Motor neuron (in vitro differentiated cells): ENCODE data around the gene TPBG. TPM values are rescaled to one million over a fixed set of nuclear protein-coding genes. Genes with fewer than 3 reads are reported as not detected.
A peak's percentile ranks its signal among the peaks of the same experiment; 100 is the strongest.

ENCODE experiments used
- ATAC-seq, 8 experiments: fragments of 200-7000 bp; cut with Tn5 transposase; replicated peaks in 6 of 8; 2 replicates each; pipeline ENCODE4 v1.8.0; 2021; ENCODE audit warnings: mild to moderate bottlenecking in 8 of 8, moderate library complexity in 8 of 8
- H3K27ac ChIP-seq, 2 donors: fragments of 250-450 bp; sonication (Bioruptor Pico); 2 replicates each; pipeline ENCODE4 v1.9.0; 2021; ENCODE audit warnings: antibody characterized with exemption in 2 of 2, mild to moderate bottlenecking in 2 of 2, moderate library complexity in 1 of 2
- H3K4me1 ChIP-seq, 2 donors: fragments of 250-450 bp; sonication (Bioruptor Pico); replicated peaks in 1 of 2; 2 replicates each; pipeline ENCODE4 v1.6.1; 2021; ENCODE audit warnings: antibody characterized with exemption in 2 of 2, mild to moderate bottlenecking in 2 of 2, moderate library complexity in 1 of 2
- H3K4me3 ChIP-seq, 5 donors: fragments of 250-450 bp; sonication (Bioruptor Pico); 2 replicates each; pipeline ENCODE4 v1.9.0; 2021; ENCODE audit warnings: antibody characterized with exemption in 5 of 5, mild to moderate bottlenecking in 5 of 5, moderate library complexity in 4 of 5
- WGBS, 10 experiments: fragments of 450-650 bp; shearing (Covaris generic); methylation state at CpG; one replicate each; pipeline ENCODE4 v1.0.0; 2022; 5-methylcytosine and 5-hydroxymethylcytosine counted together
- in situ Hi-C, 9 experiments: fragments of 400-800 bp; cut with MboI; loops; one replicate each; pipeline ENCODE4 v1.15.0; 2021; ENCODE audit warnings: low sequenced_read_pairs in 9 of 9, low pct_unique_long_range_greater_than_20kb in 2 of 9; ENCODE audit not compliant: unreplicated experiment in 9 of 9
- total RNA-seq, 8 experiments: library from RNA; unstranded; fragments of 300-600 nt; gene quantifications; 2 replicates each; pipeline versions ENCODE4 v1.2.3 to v1.2.4, GENCODE V29; 2022

TPBG gene
- total RNA-seq, 8 experiments from 2014 or later = 4.2 to 44.7 (median 11.1) TPM

GRCh38 chr6:82362878-82363427 is 664 bp upstream of the TPBG start:
- in situ Hi-C loops = no loop called here
- ATAC-seq = no peak
- Histone ChIP-seq H3K27ac (no peak overlapping the region), H3K4me1 (peaks cover 0 to 7% of the 10 kb centered on the region in 2 donors), H3K4me3 (peak overlapping the region; percentile 37 to 56 (median 48))
- 0 to 17% (median 3%) methylated on average over 1 to 11 of the region's 13 CpGs; no CpG with 5 or more reads in 2 of the 10 experiments for WGBS, 10 experiments

- ATAC-seq = peak; percentile 57 to 70 (median 63)
- in situ Hi-C loops = no loop called here
- WGBS, 10 experiments = 0 to 1% (median 0%) methylated on average over 1 to 18 of the region's 88 CpGs; no CpG with 5 or more reads in 7 of the 10 experiments
- peaks cover 0 to 7% of the 10 kb centered on the region in 2 donors for H3K4me1 ChIP-seq
- peak overlapping the region; percentile 37 to 56 (median 48) for H3K4me3 ChIP-seq
- no peak overlapping the region for H3K27ac ChIP-seq
Measured at GRCh38 chr6:82364087-82365015, 734 bp downstream of the TPBG start.

DNA sequence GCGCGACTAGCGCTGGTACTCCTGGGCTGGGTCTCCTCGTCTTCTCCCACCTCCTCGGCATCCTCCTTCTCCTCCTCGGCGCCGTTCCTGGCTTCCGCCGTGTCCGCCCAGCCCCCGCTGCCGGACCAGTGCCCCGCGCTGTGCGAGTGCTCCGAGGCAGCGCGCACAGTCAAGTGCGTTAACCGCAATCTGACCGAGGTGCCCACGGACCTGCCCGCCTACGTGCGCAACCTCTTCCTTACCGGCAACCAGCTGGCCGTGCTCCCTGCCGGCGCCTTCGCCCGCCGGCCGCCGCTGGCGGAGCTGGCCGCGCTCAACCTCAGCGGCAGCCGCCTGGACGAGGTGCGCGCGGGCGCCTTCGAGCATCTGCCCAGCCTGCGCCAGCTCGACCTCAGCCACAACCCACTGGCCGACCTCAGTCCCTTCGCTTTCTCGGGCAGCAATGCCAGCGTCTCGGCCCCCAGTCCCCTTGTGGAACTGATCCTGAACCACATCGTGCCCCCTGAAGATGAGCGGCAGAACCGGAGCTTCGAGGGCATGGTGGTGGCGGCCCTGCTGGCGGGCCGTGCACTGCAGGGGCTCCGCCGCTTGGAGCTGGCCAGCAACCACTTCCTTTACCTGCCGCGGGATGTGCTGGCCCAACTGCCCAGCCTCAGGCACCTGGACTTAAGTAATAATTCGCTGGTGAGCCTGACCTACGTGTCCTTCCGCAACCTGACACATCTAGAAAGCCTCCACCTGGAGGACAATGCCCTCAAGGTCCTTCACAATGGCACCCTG is 1.6 kb downstream of the TPBG start:
- Histone ChIP-seq H3K4me3 (peak overlapping the region; percentile 37 to 56 (median 48)), H3K27ac (no peak overlapping the region), H3K4me1 (peaks cover 0 to 7% of the 10 kb centered on the region in 2 donors)
- 0 to 20% (median 14%) methylated on average over 1 to 13 of the region's 67 CpGs; no CpG with 5 or more reads in 5 of the 10 experiments for WGBS, 10 experiments
- ATAC-seq = peak; percentile 16 to 61 (median 48)
- in situ Hi-C loops = no loop called here

GRCh38 chr6:82367704-82368103 is 4.1 kb downstream of the TPBG start:
- Histone ChIP-seq H3K27ac (no peak overlapping the region), H3K4me3 (no peak overlapping the region), H3K4me1 (peaks cover 0 to 7% of the 10 kb centered on the region in 2 donors)
- in situ Hi-C loops = no loop called here
- no peak for ATAC-seq

DNA sequence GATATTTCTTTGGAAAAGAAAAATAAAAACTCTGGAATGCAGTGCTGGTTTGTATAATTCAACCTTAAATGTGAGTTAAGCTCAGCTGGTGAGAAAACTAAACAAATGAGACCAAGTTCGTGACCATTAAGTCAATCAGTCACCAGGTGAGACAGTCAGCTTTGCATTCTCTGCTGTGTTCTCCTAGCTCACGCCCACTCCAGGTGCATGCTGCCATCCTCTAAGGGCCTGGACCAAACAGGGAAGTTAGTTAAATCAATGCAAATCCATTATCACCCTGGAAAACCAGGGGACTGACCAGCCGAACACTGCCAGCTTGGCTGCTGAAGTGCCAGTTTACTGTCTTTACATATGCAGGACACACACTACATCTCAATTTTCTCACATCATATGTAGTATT is 7.2 kb downstream of the TPBG start:
- Histone ChIP-seq H3K4me3 (no peak overlapping the region), H3K27ac (no peak overlapping the region), H3K4me1 (peaks cover 0 to 1% of the 10 kb centered on the region in 2 donors)
- 40 to 100% (median 92%) methylated on average over 1 to 3 of the region's 3 CpGs; no CpG with 5 or more reads in 2 of the 10 experiments for WGBS, 10 experiments
- ATAC-seq = peak in 1 of 8 experiments; percentile 34
- in situ Hi-C loops = no loop called here

DNA sequence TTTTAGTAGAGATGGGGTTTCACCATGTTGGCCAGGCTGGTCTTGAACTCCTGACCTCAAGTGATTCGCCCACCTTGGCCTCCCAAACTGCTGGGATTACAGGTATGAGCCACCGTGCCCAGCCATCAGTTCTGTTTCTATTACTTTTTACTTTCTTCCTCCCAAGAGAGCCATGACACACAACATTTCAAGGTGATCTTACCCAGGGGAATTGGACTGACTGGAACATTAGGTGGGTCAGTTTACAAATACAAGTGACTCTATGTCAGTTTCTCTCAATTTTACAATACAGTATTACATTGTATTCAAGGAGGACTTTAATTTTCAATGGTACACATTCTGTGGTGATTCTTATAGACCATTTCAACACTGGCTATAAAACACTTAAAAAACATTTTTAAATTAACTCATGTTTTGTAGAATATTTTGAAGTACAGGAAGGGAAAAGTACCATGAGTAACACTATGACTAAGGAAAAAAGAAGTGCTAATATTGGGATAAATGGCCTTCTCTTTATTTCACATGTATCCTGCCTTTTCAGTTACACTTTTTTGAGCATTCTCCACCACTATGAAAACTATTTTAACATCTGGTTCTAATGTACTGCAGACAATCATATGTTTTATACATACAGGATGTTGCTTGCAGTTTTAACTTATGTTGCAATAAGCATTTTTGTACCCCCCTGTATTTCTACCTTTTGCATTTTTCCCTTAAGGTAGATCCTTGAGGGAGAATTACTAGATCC is 8.4 kb downstream of the TPBG start:
- Histone ChIP-seq H3K4me3 (no peak overlapping the region), H3K27ac (no peak overlapping the region), H3K4me1 (no peaks in the 10 kb centered on the region)
- 80 to 100% (median 90%) methylated on average over 1 to 2 of the region's 2 CpGs; no CpG with 5 or more reads in 4 of the 10 experiments for WGBS, 10 experiments
- in situ Hi-C loops = no loop called here
- ATAC-seq = no peak

DNA sequence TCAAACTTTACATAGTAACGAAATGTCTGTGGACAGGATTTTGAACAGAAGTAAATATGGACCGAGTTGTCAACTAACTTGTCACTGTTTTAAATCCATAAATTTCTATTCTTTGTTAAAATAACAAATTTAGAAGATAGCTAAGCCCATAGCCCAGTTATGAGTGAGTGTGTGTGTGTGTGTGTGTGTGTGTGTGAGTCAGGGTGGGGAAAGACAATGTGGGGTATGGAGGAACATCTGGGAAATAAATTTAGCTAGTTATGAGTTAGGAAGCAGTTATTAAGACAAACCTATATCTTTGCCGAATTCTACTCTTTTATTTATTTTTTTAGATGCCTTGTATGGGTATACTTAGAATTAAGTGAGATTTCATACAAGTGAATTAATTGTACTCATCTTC is 9.0 kb downstream of the TPBG start:
- no peaks in the 10 kb centered on the region for H3K4me1 ChIP-seq
- H3K27ac ChIP-seq = no peak overlapping the region
- 66 to 100% (median 87%) methylated on average over 2 to 3 of the region's 3 CpGs for WGBS, 10 experiments
- H3K4me3 ChIP-seq = no peak overlapping the region
- in situ Hi-C loops = no loop called here
- ATAC-seq = no peak

GRCh38 chr6:82374516-82374915 is 10.9 kb downstream of the TPBG start:
- H3K4me1 ChIP-seq = no peaks in the 10 kb centered on the region
- in situ Hi-C loops = no loop called here
- ATAC-seq = no peak
- H3K27ac ChIP-seq = no peak overlapping the region
- H3K4me3 ChIP-seq = no peak overlapping the region

DNA sequence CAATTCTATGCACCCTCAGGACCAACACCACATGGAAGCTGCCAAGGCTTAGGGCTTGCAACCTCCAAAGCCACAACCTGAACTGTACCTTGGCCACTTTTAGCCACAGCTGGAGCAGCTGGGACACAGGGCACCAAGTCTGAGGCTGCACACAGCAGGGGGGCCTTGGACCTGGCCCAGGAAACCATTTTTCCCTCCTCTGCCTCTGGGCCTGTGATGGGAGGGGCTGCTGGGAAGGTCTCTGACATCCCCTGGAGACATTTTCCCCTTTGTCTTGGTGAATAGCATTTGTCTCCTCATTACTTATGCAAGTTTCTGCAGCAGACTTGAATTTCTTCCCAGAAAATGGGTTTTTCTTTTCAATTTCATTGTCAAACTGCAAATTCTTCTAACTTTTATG is 13.0 kb downstream of the TPBG start:
- H3K4me1 ChIP-seq = no peaks in the 10 kb centered on the region
- no peak overlapping the region for H3K4me3 ChIP-seq
- in situ Hi-C loops = no loop called here
- peak in 2 of 8 experiments; percentile 25 to 35 for ATAC-seq
- no peak overlapping the region for H3K27ac ChIP-seq

GRCh38 chr6:82380566-82381185 is 17.1 kb downstream of the TPBG start:
- WGBS, 10 experiments = 7 to 100% (median 92%) methylated on average over 2 to 9 of the region's 9 CpGs
- Histone ChIP-seq H3K4me3 (no peak overlapping the region), H3K27ac (no peak overlapping the region), H3K4me1 (no peaks in the 10 kb centered on the region)
- in situ Hi-C loops = no loop called here
- no peak for ATAC-seq

DNA sequence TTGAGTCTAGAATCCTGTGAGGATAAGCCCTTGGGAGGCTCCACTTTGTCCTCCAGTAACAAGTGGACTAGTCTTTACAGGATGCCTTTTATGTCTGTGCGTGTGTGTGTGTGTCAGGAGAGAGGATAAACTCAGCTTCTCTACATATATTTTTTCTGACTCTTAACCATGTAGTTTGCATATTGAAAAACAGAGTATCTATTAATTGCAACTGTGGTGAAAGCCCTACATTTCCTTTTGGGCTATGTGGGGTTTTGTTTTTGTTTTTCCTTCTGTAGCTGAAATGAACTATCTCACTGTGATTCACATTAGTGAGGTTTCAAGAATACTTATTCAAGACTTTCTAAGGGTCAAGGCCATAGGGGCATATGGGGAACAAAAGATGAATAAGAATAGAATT is 17.7 kb downstream of the TPBG start:
- Histone ChIP-seq H3K4me3 (no peak overlapping the region), H3K4me1 (no peaks in the 10 kb centered on the region), H3K27ac (no peak overlapping the region)
- in situ Hi-C loops = no loop called here
- 88 to 100% (median 94%) methylated on average over 1 of the region's 1 CpG; no CpG with 5 or more reads in 4 of the 10 experiments for WGBS, 10 experiments
- no peak for ATAC-seq

DNA sequence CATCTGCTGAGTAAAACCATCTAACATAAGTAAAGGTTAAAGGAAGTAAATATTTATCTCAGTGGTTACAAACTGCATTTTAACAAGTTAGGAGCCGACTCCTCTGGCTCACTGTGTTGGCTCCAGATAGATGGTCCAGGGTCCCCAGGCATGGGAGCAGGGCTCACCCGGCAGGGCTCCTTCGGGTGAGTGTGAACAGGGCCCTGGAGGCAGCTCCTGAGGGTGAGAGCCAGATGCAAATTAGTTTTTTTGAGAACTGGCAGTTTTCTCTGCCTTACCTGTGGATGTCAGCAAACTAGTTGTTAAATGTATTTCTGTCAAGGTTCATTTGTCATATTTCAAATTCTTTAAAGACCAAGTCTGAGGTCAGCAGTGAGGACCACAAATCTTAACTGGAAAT is 21.5 kb downstream of the TPBG start:
- Histone ChIP-seq H3K4me3 (no peak overlapping the region), H3K4me1 (no peaks in the 10 kb centered on the region), H3K27ac (no peak overlapping the region)
- in situ Hi-C loops = no loop called here
- 28 to 90% (median 72%) methylated on average over 2 to 3 of the region's 3 CpGs; no CpG with 5 or more reads in 3 of the 10 experiments for WGBS, 10 experiments
- ATAC-seq = no peak
